ENCODE measurements around the gene ESRRA. TPM values are rescaled to one million over a fixed set of nuclear protein-coding genes. Genes with fewer than 3 reads are reported as not detected.
A peak's percentile ranks its signal among the peaks of the same experiment; 100 is the strongest.

Gene ESRRA
- total and polyA plus RNA-seq, 2 of the 13 experiments (the other 11 are each of a cell fraction or from before 2014, with no cell fraction given), result 18.1 to 36.3 TPM

- peaks cover 2 to 29% of the 10 kb centered on the region in 2 experiments; a peak in 4 of 5 replicates for H3K27me3 ChIP-seq (ENCODE audit: control insufficient read depth in 1 of 2, insufficient read depth in 2 of 2, low read length in 2 of 2)
- no peak overlapping the region for H3K9ac ChIP-seq (ENCODE audit: insufficient read depth, low read depth, low read length)
- intact Hi-C loops (cut with micrococcal nuclease; ENCODE audit: unreplicated experiment) (no loop called here), in situ Hi-C loops (cut with HindIII; ENCODE audit: extremely low pct_ligation_motif_present, low pct_unique_long_range_greater_than_20kb) (no loop called here)
- H3K36me3 ChIP-seq (replicated peaks in 1 of 2; ENCODE audit: control insufficient read depth in 1 of 2, insufficient read depth in 2 of 2, low read length in 2 of 2), result no peaks in the 10 kb centered on the region
- DNase-seq (ENCODE audit: low spot score), result peak; percentile 33
- no peaks in the 10 kb centered on the region for H3K9me3 ChIP-seq (ENCODE audit: low read length)
- H3K4me3 ChIP-seq (replicated peaks in 1 of 3; ENCODE audit: insufficient read depth in 1 of 3, low read depth in 2 of 3, low read length in 3 of 3), result peak overlapping the region in 1 of 3 experiments; percentile 53; a peak in 1 of 6 replicates
- no peaks in the 10 kb centered on the region for H3K79me2 ChIP-seq (ENCODE audit: insufficient read depth, low read length)
- H4K20me1 ChIP-seq (ENCODE audit: insufficient read depth, low read length), result no peaks in the 10 kb centered on the region
- 36% methylated on average over 7 of the region's 14 CpGs for WGBS (ENCODE audit: low lambda C conversion rate)
- peak overlapping the region; percentile 60 for H3K4me2 ChIP-seq (ENCODE audit: low read depth, low read length)
- peaks cover 36% of the 10 kb centered on the region for H3K4me1 ChIP-seq (ENCODE audit: insufficient read depth, low read length)
- ChIA-PET CTCF (ENCODE audit: low intra/inter-chr PET ratio, low total read pairs) (no interaction called here), POLR2A (no interaction called here)
- no peak for FAIRE-seq
- peak; percentile 16; the same call in 2 of the 3 replicates for ATAC-seq
- no peak overlapping the region for H2AFZ ChIP-seq (ENCODE audit: low read length)
- BruUV-seq (replicated peaks), result no TSS peak
- H3K27ac ChIP-seq (ENCODE audit: extremely low read length, insufficient read depth, low read length), result no peak overlapping the region
- TF ChIP-seq ZSCAN21 (CRISPR knock-in tag; IDR thresholded peaks at IDR 0.05; ENCODE audit: borderline replicate concordance) (no peak), HNF1A (IDR thresholded peaks at IDR 0.05; ENCODE audit: low read depth) (no peak), HNF1A (CRISPR knock-in tag; IDR thresholded peaks at IDR 0.05; ENCODE audit: borderline replicate concordance) (no peak), ZNF629 (CRISPR knock-in tag; conservative IDR thresholded peaks at IDR 0.05) (no peak), SMARCC2 (IDR thresholded peaks at IDR 0.05) (no peak), ATRX (CRISPR knock-in tag; IDR thresholded peaks at IDR 0.05; ENCODE audit: borderline replicate concordance) (no peak), RFX5 (IDR thresholded peaks at IDR 0.05; ENCODE audit: low read depth, low read length) (no peak), TRAFD1 (CRISPR knock-in tag; IDR thresholded peaks at IDR 0.05; ENCODE audit: borderline replicate concordance) (no peak), ETV5 (CRISPR knock-in tag; IDR thresholded peaks at IDR 0.05; ENCODE audit: borderline replicate concordance) (0 out of 2 replicates have a peak, but pooled peaks have one; percentile 24), BHLHE40 (IDR thresholded peaks at IDR 0.05; ENCODE audit: low read length) (peak; percentile 41; the same call in 1 of the 2 replicates), KAT2B (IDR thresholded peaks at IDR 0.05; ENCODE audit: borderline replicate concordance, low read depth, low read length) (no peak), ATF7-NPFF (CRISPR knock-in tag; IDR thresholded peaks at IDR 0.05; ENCODE audit: low read depth) (no peak), ZSCAN30 (CRISPR knock-in tag; IDR thresholded peaks at IDR 0.05) (no peak), GRHL1 (CRISPR knock-in tag; conservative IDR thresholded peaks at IDR 0.05) (no peak), ZZZ3 (CRISPR knock-in tag; IDR thresholded peaks at IDR 0.05; ENCODE audit: borderline replicate concordance) (no peak), RXRA (CRISPR knock-in tag; IDR thresholded peaks at IDR 0.05) (0 out of 2 replicates have a peak, but pooled peaks have one; percentile 23)
Observed at GRCh38 chr11:64348383-64349024, 43.2 kb downstream of the ESRRA start.
